Brain pericyte (primary cell): Measurements from ENCODE around the gene MYL3.

Source experiments
- DNase-seq: peaks from one replicate; pipeline ENCODE4 v3.0.0-alpha.2; 2012; ENCODE audit warnings: low read depth, low spot score

The MYL3 gene

DNA sequence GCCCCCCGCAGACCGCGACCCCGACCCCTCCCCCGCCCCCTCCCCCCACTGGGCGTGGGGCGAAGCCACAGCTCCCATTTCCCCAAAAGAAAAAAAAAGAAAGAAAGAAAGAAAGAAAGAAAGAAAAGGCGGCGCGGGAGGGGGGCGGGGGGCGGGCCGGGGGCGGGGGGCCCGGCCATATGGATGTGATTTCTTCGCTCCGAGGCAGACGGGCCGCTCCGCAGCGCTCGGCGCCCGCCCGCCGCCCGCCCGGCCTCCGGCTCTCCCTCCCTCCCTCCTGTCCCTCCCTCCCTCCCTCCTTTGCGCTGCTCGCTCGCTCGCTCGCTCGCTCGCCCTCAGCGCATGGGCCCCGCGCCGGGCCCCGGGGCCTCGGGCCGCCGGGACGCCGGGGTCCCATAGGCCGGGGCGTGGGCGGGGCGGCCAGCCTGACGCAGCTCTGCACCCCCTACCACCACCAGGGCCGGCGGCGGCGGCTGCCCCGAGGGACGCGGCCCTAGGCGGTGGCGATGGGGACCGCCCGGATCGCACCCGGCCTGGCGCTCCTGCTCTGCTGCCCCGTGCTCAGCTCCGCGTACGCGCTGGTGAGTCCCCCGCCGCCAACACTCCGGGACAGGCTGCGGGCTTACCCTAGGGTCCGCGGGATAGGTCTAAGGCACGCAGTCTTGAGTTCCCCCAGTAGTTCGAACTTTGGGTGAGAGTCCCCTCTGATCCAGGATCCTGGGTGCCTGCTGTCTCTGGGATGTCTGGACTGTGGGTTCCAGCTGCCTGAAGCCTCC, 20.0 kb upstream of the MYL3 start:
- no peak for DNase-seq

- no peak for DNase-seq
These were observed 19.3 kb upstream of the MYL3 start for GRCh38 chr3:46882377-46883053.

- no peak for DNase-seq
These were observed 18.5 kb upstream of the MYL3 start for GRCh38 chr3:46881596-46882376.

DNA sequence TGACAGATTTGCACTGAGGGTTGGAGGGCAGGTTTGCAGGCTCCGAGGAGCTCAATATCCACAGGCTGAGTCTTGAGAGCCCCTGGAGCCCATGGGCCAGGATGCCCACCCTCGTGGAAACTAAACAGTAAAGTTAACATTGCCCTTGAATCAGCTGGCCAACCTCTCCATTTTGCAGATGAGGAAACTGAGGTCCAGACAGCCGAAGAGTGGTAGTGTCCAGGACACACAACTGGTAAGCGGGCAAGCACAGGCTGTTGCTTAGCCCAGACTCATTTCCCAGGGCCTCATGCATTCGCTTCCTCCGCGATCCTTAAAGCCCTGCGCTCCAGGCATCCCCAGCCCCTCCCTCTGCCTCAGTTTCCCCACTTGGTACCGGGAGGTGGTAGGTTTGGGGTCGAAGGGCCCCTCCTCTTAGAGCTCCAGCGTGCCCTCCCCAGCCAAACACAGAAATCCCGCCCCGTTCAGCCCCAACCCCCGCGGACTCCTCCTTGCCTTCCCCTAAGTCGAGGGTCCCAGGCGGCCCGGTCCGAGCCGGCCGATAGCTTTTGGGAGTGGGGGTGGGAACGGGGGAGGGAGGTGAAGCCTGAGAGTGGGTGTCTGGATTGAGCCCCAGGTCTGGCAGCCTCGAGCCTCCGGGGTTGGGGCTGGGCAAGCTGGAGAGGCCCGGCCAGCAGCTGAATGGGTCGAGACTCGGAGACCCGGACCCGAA, 17.8 kb upstream of the MYL3 start:
- DNase-seq: no peak

- no peak for DNase-seq
These were observed 15.7 kb upstream of the MYL3 start for GRCh38 chr3:46878781-46879436.

DNA sequence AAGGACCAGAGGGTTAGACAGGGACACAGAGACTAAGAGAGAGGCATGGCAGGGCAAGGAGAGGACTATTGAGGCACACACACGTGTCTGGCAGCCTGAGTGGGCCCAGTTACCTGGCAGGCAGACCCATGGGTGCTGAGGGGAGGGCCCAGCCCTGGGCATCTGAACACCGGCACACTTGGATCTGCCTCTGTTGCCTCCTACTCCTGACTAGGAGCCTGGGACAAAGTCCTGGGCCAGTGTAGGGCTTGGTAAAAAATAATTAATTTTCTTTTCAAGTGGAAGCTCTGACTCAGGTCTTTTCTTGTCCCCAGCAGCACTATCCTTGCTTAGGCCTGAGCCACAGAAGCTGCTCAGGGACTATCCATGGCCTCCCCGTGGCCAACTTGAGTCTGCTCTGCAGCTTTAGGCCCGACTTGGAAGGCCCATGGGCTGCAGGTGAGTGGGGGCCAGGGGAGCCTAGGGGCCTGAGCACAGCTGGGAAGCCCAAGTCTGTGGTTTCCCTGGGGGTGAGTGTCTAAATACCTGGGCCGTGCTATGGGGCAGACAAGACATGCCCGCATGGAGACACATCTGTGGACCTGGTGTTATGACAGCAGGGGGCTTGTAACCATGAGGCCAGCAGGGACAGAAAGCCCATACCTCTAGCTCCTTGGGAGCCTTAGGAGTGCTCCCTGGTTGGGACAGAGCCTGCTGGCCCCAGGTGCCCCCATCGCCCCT, 14.3 kb upstream of the MYL3 start, which contains the start of gene PTH1R:
Gene PTH1R (plus strand): TSS at position 316 of the 720 bp plus-strand sequence. CDS start 5,839 bp downstream, outside the sequence.
- no peak for DNase-seq

DNA sequence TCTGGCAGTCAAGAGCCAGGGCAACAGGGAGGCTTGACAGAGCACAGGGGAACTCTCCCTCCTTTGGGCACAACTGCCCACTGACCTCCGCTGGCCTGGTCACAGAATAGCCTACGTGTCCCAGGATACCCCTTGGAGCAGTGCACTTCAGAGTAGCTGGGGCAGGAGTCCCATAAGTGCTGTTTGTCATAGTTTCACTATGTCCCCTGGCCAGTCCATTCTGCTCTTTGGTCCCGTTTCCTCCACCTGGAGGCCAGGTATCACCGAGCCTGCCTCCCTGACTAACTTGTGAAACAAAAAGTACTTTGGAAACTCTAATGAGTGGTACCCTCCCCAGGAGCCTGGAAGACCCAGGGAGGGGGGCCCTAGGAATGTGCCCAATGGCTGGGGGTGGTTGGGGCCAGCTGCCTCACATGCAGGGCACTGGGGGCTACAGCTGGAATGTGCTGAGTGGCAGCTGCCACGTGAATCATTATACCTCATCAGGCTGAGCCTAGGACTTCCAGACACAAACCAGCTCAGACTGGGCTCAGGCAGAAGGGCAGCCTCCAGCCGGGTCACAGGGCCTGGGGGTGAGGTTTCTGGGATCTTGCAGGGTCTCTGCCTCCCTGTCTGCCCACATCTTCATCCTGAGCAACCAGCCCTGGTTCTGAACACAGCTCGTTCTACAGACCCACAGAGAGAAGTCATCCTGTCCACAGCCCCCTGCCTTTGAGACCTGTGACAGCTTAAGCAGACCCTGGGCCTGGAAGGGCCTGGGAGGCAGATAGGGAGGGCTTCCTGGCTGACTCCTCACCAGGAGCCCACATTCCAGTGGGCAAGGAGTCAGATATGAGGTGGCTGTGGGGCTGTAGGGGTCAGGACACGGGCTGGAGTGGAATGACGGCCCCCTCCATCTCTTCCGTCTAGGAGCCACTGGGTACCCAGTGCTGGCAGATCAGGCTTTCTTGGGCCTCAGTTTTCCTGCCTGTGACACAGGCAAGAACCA, 13.4 kb upstream of the MYL3 start:
- DNase-seq: no peak

DNA sequence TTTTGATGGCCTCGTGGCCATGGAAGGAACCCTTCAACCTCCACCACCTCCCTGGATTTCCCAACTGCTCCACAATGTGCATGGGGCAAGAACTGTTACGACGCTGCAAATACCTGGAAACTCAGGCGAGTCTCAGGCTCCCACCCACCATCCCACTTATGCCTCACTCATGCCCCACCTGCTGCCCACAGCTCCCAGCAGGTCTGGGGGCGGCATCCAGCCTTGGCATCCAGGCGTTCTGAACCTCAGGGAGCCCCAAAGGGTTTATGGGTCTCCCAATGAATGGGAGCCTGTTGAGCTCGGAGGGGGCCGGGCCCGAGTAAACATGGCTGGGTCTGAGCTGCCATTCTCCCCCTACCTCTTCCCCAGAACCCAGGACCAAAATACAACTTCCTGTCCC, 12.3 kb upstream of the MYL3 start:
- no peak for DNase-seq

DNA sequence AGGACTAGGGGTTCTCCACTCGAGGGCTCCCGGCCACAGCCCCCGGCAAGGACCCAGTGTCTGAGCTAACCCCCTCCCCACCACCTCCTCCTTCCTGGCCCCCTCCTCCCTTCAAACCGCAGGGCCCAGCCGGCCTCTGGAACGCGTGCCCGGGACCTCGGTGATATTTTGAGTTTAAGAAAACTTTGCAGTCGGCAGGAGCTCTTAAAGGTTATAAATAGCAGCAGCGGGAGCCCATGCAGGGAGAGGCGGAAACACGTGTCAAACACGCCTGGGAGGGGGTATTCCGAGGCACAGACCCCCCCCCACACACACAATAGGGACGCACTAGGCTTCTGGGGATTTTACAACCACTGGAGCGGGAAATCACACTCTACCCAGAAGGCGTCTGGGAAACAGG, 11.2 kb upstream of the MYL3 start:
- DNase-seq: no peak

GRCh38 chr3:46873521-46873920, 10.3 kb upstream of the MYL3 start:
- DNase-seq: no peak

GRCh38 chr3:46871222-46871621, 8.0 kb upstream of the MYL3 start:
- no peak for DNase-seq

GRCh38 chr3:46870651-46871050, 7.4 kb upstream of the MYL3 start:
- no peak for DNase-seq

DNA sequence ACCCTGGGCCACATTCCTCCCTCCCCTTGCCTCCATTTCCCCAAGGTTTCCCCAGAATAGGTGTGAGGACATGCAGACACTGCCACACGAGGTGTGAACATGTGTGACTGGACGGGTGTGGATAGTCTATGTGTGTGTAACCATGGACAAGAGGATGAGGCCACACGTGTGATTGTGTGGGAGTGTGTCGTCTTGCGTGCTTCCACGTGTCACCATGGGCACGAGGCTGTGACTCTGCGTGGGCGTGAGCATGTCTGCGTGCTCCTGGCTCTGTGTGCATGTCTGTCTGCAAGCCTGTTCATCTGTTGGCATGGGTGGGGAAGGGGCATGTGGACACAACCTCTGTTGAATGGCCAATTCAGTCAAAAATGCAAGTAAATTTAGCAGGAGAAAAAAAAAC, 6.2 kb upstream of the MYL3 start:
- DNase-seq: no peak

DNA sequence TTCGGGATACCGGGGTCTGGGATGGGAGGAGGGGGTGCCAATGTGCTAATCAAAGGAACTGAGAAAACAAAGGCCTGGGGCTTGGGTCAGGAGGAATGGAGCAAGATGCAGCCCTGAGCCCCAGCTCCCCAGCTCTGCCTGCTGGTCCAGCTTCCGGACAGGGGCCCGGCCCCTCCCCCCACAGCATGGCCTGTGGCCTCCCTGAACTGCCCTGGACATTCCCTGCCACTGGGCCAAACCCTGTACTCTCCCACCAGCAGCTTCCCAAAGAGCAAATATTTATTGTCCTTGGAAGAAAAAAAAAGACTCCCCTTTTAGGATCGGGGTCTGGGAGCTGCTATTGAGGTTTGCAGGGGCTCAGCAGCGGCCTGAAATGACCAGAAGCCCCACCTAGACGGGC, 5.7 kb upstream of the MYL3 start:
- DNase-seq: no peak

GRCh38 chr3:46868287-46868686, 5.0 kb upstream of the MYL3 start:
- DNase-seq: no peak

DNA sequence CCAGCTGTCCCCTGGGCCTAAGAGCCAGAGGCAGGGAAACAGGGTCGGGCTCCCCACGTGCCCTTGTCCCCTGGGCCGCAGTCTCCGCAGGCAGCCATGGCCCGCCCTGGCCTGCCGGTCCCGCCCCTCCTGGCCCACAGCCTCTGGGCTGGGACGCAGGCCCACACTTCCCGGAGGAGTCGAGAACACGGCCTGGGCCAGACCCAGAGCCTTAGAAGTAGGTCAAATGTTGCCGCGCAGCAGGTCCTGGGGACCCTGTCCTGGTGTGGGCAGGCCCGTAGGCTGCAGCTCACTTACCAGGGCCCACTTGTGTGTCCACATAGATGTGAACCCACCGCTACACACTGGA, 4.3 kb upstream of the MYL3 start:
- no peak for DNase-seq

DNA sequence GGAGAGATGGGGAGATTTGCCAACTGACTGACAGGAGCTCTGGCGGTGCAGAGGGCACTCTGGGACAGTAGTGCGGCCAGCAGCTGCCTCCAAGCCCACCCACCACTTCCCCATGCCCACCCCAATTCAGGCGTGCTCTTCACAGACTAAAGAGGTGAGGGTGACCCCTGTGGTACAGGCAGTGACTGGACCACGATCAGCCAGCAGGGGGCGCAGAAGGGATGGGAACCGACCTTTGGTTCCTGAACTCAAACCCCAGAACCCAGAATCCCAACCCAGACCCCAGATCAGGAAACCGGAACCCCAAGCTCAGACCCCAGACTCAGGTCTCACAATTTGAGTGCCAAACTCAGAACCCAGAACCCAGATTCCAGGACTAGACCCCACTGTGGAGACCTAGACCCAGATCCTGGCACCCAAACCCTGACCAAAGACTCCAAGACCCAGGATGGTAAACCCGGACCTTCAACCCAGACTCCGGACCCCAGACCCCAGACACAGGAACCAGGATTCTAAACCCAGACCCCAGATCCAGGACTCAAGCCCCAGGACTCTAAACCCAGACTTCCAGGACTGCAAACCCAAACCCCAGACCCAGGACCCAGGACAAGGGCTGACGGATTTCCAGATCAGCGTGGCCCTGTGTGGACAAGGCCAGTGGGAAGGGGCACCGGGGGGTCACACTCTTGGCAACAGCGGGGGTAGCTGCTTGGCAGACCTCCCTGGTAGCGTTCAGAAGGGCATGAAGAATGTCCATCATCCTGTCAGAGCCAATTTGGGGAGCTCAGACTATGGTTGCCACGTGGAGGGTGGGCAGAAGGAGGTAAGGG, 3.7 kb upstream of the MYL3 start:
- no peak for DNase-seq

DNA sequence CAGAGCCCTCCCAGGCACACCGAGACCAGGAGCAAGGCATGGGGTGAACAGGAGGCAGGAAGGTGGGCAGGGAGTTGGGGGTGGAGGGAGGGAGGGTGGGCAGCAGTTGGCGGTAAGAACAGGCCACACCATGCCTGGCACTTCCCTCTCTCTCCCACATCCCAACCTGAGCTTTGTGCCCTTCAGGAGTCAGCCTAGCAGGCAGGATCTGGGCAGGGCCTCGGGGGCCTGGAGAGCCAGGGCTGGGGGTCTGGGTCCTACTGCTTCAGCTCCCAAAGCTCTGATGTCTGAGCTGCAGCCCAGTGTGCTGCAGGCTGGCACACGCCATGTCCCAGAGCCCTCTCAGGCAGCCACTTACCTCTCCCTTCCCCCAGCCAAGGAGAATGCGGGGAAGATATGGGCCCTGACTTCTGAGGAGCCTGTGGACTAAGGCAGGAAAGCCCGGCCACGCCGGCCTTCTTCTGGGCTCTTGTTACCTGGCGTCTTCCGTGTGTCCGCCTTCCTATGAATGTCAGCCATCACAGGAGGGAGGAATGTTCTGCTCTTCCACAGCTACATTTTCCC, 2.9 kb upstream of the MYL3 start:
- DNase-seq: no peak
